ENCODE results near the gene MED10. TPM values are rescaled to one million over a fixed set of nuclear protein-coding genes. Genes with fewer than 3 reads are reported as not detected.

MED10 gene
- total and polyA plus RNA-seq, 9 of the 15 experiments (the other 6 are each of a cell fraction or from before 2014, with no cell fraction given), result 23.8 to 83.4 (median 58.8) TPM

DNA sequence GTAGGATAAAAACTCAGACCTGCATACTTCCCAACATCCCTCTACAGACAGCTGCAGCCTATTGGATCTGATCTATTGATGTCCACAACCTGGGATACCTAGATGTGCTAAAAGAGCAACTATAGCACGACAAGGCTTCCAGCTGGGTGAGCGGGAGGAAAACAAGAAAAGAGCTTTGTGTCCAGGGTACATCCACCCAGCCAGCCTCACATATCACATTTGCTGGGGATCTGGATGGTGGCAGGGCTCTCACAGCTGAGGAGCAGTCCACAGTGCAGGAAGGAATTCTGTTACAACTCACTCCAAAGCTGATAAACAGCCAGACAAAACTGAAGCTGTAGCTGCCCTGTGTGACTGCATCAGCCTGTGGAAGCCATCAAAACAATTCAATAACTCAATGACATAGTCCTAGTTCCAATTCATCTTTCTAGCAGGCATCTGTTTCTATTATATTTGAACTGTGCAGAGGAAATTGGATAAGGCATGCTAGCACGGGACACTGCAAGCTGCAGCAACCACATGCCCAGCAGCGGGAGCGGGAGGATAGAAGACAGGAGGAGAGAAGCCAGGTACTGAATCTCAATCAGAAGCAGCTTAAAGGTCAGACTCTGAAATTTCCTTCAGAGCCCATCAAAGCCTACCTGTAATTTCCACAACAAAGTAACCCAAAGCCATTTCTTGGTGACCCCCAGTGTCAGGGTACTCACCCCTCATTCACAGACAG is 45.0 kb downstream of the MED10 start:
- FAIRE-seq (no peak), ATAC-seq (no peak), DNase-seq (ENCODE audit: extremely low read depth in 1 of 4, low spot score in 3 of 4) (no peak)
- Histone ChIP-seq H2AFZ (ENCODE audit: low read depth, low read length) (no peak overlapping the region), H3K9ac (ENCODE audit: insufficient read depth in 1 of 2, low read depth in 2 of 2, low read length in 2 of 2) (no peak overlapping the region), H4K20me1 (replicated peaks; ENCODE audit: control insufficient read depth, insufficient read depth, low read length) (no peaks in the 10 kb centered on the region; the same call in 1 of the 2 replicates), H3K9me1 (ENCODE audit: control insufficient read depth, insufficient read depth, low read length) (no peaks in the 10 kb centered on the region), H3K9me3 (replicated peaks; ENCODE audit: control insufficient read depth, insufficient read depth, low read depth, low read length) (no peaks in the 10 kb centered on the region), H3K27me3 (ENCODE audit: control insufficient read depth in 2 of 2, insufficient read depth in 2 of 2, low read length in 2 of 2) (peaks cover 0 to 29% of the 10 kb centered on the region in 2 experiments; a peak in 2 of 5 replicates), H3K27ac (ENCODE audit: extremely low read depth, low read depth, low read length) (no peak overlapping the region), H3K79me2 (ENCODE audit: control insufficient read depth, insufficient read depth, low read length) (no peaks in the 10 kb centered on the region), H3K4me1 (replicated peaks in 1 of 2; ENCODE audit: control insufficient read depth in 2 of 2, insufficient read depth in 2 of 2, low read length in 2 of 2) (no peaks in the 10 kb centered on the region), H3K4me2 (ENCODE audit: insufficient read depth, low read length) (no peak overlapping the region), H3K4me3 (no peak overlapping the region), H3K36me3 (ENCODE audit: control insufficient read depth, insufficient read depth, low read length) (no peaks in the 10 kb centered on the region)
- 1% methylated on average over 5 of the region's 5 CpGs for WGBS (ENCODE audit: insufficient coverage, low coverage, missing lambda C conversion rate)
- CTCF ChIA-PET (ENCODE audit: low intra/inter-chr PET ratio), result no interaction called here
- TF ChIP-seq DACH1 (IDR thresholded peaks at IDR 0.05; ENCODE audit: partially characterized antibody) (no peak), TSHZ1 (CRISPR knock-in tag; IDR thresholded peaks at IDR 0.05) (no peak), SNRNP70 (optimal IDR thresholded peaks at IDR 0.05; ENCODE audit: low read depth, low read length) (no peak), ZNF76 (CRISPR knock-in tag; IDR thresholded peaks at IDR 0.05; ENCODE audit: borderline replicate concordance) (no peak), HDAC1 (IDR thresholded peaks at IDR 0.05) (no peak), TFE3 (CRISPR knock-in tag; IDR thresholded peaks at IDR 0.05) (no peak), SIRT6 (IDR thresholded peaks at IDR 0.05; ENCODE audit: low read depth, low read length) (no peak), TCFL5 (CRISPR knock-in tag; conservative IDR thresholded peaks at IDR 0.05) (no peak)
- TF ChIP-seq, protein P1, sequence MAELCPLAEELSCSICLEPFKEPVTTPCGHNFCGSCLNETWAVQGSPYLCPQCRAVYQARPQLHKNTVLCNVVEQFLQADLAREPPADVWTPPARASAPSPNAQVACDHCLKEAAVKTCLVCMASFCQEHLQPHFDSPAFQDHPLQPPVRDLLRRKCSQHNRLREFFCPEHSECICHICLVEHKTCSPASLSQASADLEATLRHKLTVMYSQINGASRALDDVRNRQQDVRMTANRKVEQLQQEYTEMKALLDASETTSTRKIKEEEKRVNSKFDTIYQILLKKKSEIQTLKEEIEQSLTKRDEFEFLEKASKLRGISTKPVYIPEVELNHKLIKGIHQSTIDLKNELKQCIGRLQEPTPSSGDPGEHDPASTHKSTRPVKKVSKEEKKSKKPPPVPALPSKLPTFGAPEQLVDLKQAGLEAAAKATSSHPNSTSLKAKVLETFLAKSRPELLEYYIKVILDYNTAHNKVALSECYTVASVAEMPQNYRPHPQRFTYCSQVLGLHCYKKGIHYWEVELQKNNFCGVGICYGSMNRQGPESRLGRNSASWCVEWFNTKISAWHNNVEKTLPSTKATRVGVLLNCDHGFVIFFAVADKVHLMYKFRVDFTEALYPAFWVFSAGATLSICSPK (IDR thresholded peaks at IDR 0.05; ENCODE audit: borderline replicate concordance), result no peak
- no TSS peak for BruUV-seq (replicated peaks)
- POLR2A ChIA-PET, result no interaction called here
- in situ Hi-C loops (cut with MboI) (no loop called here), intact Hi-C loops (cut with micrococcal nuclease) (no loop called here)

Measured in K562 (cell line).